Fibroblast of lung (primary cell): ENCODE measurements around the gene IL3. TPM values are rescaled to one million over a fixed set of nuclear protein-coding genes. Genes with fewer than 3 reads are reported as not detected.

Experiments
- DNase-seq, 2 donors: peaks; one replicate each; pipeline versions ENCODE4 v3.0.0 to v3.0.0-alpha.2; 2010; ENCODE audit warnings: low read depth in 2 of 2
- H2AFZ ChIP-seq: 2 replicates; pipeline ENCODE4 v1.5.1; 2012; ENCODE audit warnings: low read length, control low read depth, inconsistent platforms
- H3K27ac ChIP-seq: 2 replicates; pipeline ENCODE4 v1.5.1; 2011; ENCODE audit warnings: low read length, control low read depth; ENCODE audit not compliant: insufficient read depth
- H3K27me3 ChIP-seq: 2 replicates; pipeline ENCODE4 v1.5.1; 2011; ENCODE audit warnings: mild to moderate bottlenecking, low read length; ENCODE audit not compliant: control insufficient read depth, insufficient read depth
- H3K36me3 ChIP-seq: 2 replicates; pipeline ENCODE4 v1.5.1; 2011; ENCODE audit warnings: low read length; ENCODE audit not compliant: control insufficient read depth, insufficient read depth
- H3K4me1 ChIP-seq: 2 replicates; pipeline ENCODE4 v1.5.1; 2011; ENCODE audit warnings: low read length; ENCODE audit not compliant: control insufficient read depth, insufficient read depth; ENCODE audit errors: extremely low read depth
- H3K4me2 ChIP-seq: 2 replicates; pipeline ENCODE4 v1.5.1; 2011; ENCODE audit warnings: low read length, control low read depth; ENCODE audit not compliant: insufficient read depth; ENCODE audit errors: extremely low read depth
- H3K4me3 ChIP-seq, 4 experiments: fragments of 200-600 bp in 1 of 4; sonication (generic) in 1 of 4; replicated peaks in 1 of 4; 2 replicates each; pipeline ENCODE4 v1.5.1; 2011 to 2016; ENCODE audit warnings: low read length in 4 of 4, low read depth in 3 of 4, mild to moderate bottlenecking in 3 of 4, control low read depth in 2 of 4, inconsistent platforms in 1 of 4, mixed read lengths in 1 of 4; ENCODE audit not compliant: insufficient read depth in 1 of 4; ENCODE audit errors: control extremely low read depth in 1 of 4
- H3K79me2 ChIP-seq: 2 replicates; pipeline ENCODE4 v1.5.1; 2012; ENCODE audit warnings: mild to moderate bottlenecking, low read length, inconsistent platforms; ENCODE audit not compliant: control insufficient read depth, insufficient read depth
- H3K9ac ChIP-seq: 2 replicates; pipeline ENCODE4 v1.5.1; 2011; ENCODE audit warnings: mild to moderate bottlenecking, low read length, control low read depth; ENCODE audit not compliant: insufficient read depth
- H3K9me3 ChIP-seq: 2 replicates; pipeline ENCODE4 v1.5.1; 2012; ENCODE audit warnings: low read depth, low read length; ENCODE audit not compliant: control insufficient read depth, insufficient read depth
- H4K20me1 ChIP-seq: 2 replicates; pipeline ENCODE4 v1.5.1; 2011; ENCODE audit warnings: low read length; ENCODE audit not compliant: control insufficient read depth, insufficient read depth; ENCODE audit errors: extremely low read depth
- EZH2 ChIP-seq: IDR thresholded peaks from 2 replicates; pipeline ENCODE4 v1.5.1; 2012; ENCODE audit warnings: low read length, control low read depth, mild to moderate bottlenecking; ENCODE audit errors: missing control alignments
- polyA plus RNA-seq, 2 donors: library from polyadenylated mRNA; depleted of rRNA in 1 of 2; stranded (reverse) in 1 of 2; unstranded in 1 of 2; fragments of >200 nt; gene quantifications; 2 replicates each; pipeline ENCODE4 v1.2.1, GENCODE V29; 2011 to 2012; ENCODE audit warnings: missing spikeins in 1 of 2
- total RNA-seq: library from RNA; depleted of rRNA; stranded (reverse); fragments of >200 nt; gene quantifications from 2 replicates; pipeline ENCODE4 v1.2.1, GENCODE V29; 2014
- TF ChIP-seq, protein P1 (sequence below), 2 donors: IDR thresholded peaks in 1 of 2; conservative IDR thresholded peaks in 1 of 2; 1 replicate in 1 of 2; 2 replicates in 1 of 2; pipeline ENCODE4 v1.5.1; 2011 to 2012; ENCODE audit warnings: low read length in 2 of 2, control low read depth in 1 of 2, inconsistent platforms in 1 of 2, low read depth in 1 of 2, mild to moderate bottlenecking in 1 of 2

The IL3 gene
- total and polyA plus RNA-seq, 2 donors (not counting 1 experiment from before 2014, with no cell fraction given): not detected

DNA sequence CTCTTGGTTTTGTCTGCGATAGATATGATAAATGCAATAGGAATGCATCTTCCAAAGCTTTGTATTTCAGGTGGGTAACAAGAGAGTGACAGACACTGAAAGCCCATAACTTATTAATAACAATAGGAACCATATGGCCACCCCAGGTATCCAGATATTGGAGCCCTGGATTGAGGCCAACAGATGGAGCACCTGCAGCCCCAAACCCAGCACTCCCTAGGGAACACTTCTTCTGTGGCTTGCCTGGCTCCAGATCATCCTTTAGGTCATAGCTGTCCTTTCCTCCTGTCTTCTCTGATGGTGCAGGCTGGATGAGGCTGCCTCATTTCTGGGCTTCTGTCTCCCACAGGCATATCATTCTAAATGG is 5.0 kb upstream of the IL3 start:
- peaks cover 5% of the 10 kb centered on the region for H3K27me3 ChIP-seq
- H3K27ac ChIP-seq: no peak overlapping the region
- no peaks in the 10 kb centered on the region for H4K20me1 ChIP-seq
- DNase-seq: no peak
- H3K4me1 ChIP-seq: no peaks in the 10 kb centered on the region
- H2AFZ ChIP-seq: no peak overlapping the region
- no peaks in the 10 kb centered on the region for H3K79me2 ChIP-seq
- H3K9ac ChIP-seq: no peak overlapping the region
- H3K4me2 ChIP-seq: no peak overlapping the region
- TF ChIP-seq EZH2: no peak
- TF ChIP-seq, protein P1, sequence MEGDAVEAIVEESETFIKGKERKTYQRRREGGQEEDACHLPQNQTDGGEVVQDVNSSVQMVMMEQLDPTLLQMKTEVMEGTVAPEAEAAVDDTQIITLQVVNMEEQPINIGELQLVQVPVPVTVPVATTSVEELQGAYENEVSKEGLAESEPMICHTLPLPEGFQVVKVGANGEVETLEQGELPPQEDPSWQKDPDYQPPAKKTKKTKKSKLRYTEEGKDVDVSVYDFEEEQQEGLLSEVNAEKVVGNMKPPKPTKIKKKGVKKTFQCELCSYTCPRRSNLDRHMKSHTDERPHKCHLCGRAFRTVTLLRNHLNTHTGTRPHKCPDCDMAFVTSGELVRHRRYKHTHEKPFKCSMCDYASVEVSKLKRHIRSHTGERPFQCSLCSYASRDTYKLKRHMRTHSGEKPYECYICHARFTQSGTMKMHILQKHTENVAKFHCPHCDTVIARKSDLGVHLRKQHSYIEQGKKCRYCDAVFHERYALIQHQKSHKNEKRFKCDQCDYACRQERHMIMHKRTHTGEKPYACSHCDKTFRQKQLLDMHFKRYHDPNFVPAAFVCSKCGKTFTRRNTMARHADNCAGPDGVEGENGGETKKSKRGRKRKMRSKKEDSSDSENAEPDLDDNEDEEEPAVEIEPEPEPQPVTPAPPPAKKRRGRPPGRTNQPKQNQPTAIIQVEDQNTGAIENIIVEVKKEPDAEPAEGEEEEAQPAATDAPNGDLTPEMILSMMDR (conservative IDR thresholded peaks at IDR 0.05 in 1 of 2, IDR thresholded peaks at IDR 0.05 in 1 of 2; ENCODE audit: low read depth in 1 of 2, low read length in 2 of 2): no peak
- no peak overlapping the region for H3K4me3 ChIP-seq
- H3K9me3 ChIP-seq: no peaks in the 10 kb centered on the region
- no peaks in the 10 kb centered on the region for H3K36me3 ChIP-seq

DNA sequence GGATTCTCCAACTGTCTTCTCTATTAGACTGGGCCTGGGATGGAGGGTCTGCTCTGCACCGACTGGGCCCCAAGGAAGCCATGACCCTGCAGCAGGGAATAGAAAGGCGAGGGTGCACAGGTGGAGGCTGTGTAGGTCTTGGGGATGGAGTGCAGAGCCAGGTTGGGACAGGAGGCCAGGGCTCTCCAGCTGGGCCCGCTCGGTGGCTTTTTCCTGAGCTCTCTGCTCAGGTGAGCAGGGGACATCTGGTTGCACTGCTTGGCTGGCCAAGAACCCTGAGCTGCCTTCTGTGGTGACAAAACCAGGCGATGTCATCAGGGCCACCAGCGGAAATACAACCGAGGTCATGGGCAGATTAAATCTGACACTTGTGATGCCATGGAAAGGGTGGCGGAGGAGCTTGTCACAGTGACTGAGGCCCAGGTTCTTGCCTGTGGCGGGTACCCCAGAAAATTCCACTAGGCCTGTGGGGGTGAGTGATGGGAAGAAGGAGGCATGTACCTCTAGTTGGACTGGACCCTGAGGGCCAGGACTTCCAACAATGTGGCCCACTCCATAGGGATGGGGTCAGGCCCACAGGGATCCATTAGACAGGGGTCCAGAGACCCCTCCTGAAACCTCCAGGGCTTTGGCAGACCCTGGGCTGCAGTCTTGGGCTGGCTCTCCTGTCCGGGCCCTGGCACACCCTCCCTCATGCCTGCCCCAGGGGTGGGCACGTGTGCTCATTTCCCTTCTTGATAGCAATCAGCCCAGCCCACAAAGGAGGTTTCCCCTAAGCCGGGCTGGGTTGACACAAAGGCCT is 4.4 kb upstream of the IL3 start:
- H3K79me2 ChIP-seq: no peaks in the 10 kb centered on the region
- TF ChIP-seq EZH2: no peak
- TF ChIP-seq, protein P1 (conservative IDR thresholded peaks at IDR 0.05 in 1 of 2, IDR thresholded peaks at IDR 0.05 in 1 of 2; ENCODE audit: low read depth in 1 of 2, low read length in 2 of 2): no peak
- no peak for DNase-seq
- H4K20me1 ChIP-seq: no peaks in the 10 kb centered on the region
- H3K36me3 ChIP-seq: no peaks in the 10 kb centered on the region
- no peaks in the 10 kb centered on the region for H3K4me1 ChIP-seq
- no peaks in the 10 kb centered on the region for H3K9me3 ChIP-seq
- peaks cover 5% of the 10 kb centered on the region for H3K27me3 ChIP-seq
- no peak overlapping the region for H3K4me2 ChIP-seq
- no peak overlapping the region for H3K27ac ChIP-seq
- H2AFZ ChIP-seq: no peak overlapping the region
- H3K4me3 ChIP-seq: no peak overlapping the region
- no peak overlapping the region for H3K9ac ChIP-seq

DNA sequence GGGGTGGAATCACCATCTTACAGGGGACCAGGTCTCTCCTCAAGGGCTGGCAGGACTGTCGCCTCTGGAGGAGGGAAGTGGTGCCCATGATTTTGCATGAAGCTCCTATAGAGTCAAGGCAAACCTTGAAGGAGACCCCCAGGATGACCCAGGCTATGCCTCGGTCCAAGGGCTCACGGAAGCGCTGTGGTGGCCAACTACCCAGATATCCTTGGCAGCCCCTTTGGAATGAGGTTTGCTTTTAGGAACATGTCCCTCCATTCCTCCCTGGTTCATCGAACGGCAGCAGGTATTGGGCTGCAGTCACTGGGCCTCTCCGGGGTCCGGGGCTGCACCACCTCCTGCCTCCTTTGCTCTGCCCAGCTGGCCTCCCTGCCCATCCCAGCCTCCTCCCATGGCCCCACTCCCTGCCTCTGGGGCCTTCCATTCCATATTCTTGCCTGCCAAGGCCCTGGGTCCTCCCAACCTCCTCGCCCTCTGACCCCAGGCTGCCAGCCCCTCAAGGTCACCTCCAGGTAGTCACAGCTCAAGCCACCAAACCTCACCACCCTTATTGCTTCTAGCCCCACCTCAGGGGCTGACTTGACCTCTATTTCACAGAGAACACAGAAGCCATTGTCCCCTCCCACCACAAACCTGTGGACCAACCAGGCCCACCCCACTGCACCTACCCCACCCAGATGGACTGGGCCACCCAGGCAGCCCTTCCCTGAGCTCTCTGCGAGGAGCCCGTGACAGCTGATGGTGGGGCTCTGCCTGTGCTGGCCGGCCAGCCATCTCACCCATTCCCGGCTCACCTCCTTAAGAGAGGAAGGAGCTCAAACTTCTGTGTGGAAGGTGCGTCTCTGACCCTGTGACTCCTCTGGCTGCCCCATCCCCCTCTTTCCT is 3.6 kb upstream of the IL3 start:
- Histone ChIP-seq H2AFZ (no peak overlapping the region), H3K9ac (no peak overlapping the region), H3K4me1 (no peaks in the 10 kb centered on the region), H3K79me2 (no peaks in the 10 kb centered on the region), H3K4me2 (no peak overlapping the region), H4K20me1 (no peaks in the 10 kb centered on the region), H3K27ac (no peak overlapping the region), H3K36me3 (no peaks in the 10 kb centered on the region), H3K9me3 (no peaks in the 10 kb centered on the region), H3K4me3 (no peak overlapping the region), H3K27me3 (peaks cover 5% of the 10 kb centered on the region)
- no peak for DNase-seq
- no peak for TF ChIP-seq EZH2
- TF ChIP-seq, protein P1 (conservative IDR thresholded peaks at IDR 0.05 in 1 of 2, IDR thresholded peaks at IDR 0.05 in 1 of 2; ENCODE audit: low read depth in 1 of 2, low read length in 2 of 2): no peak
